HS-27A (cell line): ENCODE measurements around the gene CES5A.
"Not testable (repeated sequence)": the region's sequence is repeated elsewhere in the genome, so short reads cannot be mapped to it uniquely, and the experiment has no call there.

Experiments used
- DNase-seq: peaks from one replicate; pipeline ENCODE4 v3.0.0-alpha.2; 2012; ENCODE audit warnings: low read depth, missing footprints

The CES5A gene

DNA sequence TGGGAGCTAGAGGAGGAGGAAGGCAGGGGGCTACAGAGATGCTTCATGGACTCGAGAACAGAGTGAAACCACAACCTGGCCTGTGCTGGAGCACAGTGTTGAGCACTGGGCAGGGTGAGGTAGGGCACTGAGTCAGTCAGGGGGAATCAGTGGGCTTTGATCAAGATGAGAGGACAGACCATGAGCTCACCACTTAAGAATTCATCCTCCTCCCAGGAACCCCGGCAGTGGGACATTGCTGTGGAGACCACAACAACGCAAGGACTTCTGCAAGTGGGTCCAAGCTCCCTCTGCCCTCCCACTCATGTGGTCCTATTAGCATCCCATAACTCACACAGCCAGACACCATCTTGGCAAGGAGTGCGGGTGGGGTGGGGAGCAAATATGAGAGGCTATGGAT lies 1.7 kb upstream of the CES5A start:
- no peak for DNase-seq

- no peak for DNase-seq
These were observed 2.1 kb downstream of the CES5A start for GRCh38 chr16:55873122-55873521.

- DNase-seq: no peak
These were observed 3.0 kb downstream of the CES5A start for GRCh38 chr16:55872130-55872529.

- no peak for DNase-seq
These were observed 3.6 kb downstream of the CES5A start for GRCh38 chr16:55871411-55872038.

DNA sequence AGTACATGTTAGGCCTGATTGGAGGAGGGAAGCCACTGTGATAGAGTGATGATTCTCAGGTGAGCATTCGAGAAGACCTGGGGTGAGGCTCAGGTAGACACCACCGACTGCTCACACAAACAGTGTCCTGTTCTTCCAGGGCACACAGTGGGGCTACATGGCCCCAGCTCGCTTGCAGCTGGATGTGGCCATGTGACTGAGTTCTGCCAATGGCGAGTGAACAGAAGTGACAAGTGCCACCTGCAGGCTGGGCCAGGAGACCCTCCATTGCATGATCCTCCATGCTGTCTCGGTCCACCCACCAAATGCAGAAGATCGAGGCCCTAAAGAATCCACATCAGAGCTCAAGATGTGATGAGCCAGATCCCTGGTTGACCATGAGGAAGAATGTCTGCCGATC lies 6.2 kb downstream of the CES5A start:
- no peak for DNase-seq

- no peak for DNase-seq
These were observed 7.0 kb downstream of the CES5A start for GRCh38 chr16:55868137-55868536.

DNA sequence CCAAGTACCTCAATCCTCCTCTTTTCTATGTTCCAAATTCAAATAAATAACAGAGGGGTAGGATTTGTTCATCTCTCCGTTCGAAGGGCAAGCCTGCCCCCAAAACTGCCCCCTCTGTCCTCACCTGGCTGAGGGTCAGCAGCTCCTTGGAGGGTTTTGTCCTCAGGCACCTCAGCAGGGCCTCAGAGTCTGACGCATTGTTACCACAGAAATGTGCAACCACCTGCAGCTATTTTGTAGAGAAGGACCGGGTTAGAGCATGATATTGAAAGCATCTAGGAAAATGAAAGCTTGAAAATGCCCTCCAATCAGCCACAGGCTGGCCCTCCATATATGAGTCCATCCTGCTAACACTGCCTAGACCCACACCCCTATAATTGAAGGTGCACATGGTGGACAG lies 13.9 kb downstream of the CES5A start:
- no peak for DNase-seq

- not testable (repeated sequence) for DNase-seq
These were observed 17.5 kb downstream of the CES5A start for GRCh38 chr16:55857650-55858049.

DNA sequence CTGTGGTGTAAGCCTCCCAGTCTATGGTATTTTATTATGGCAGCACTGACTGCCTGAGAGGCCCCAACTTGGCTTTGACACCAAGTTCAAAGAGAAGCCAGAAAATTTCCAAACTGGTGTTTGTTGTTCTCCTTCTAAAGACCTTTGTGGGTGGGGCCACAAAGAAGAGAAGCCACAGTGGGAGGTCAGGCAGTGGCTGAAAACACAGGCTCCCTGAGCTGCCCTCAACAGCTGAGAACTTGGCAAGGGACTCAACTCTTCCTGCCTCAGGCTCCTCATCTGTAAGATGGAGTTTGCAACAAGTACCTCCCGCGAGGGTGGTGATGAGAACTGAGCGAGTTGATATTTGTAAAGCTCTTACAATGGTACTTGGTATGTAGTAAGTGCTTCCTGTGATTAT lies 18.2 kb downstream of the CES5A start:
- DNase-seq: no peak

DNA sequence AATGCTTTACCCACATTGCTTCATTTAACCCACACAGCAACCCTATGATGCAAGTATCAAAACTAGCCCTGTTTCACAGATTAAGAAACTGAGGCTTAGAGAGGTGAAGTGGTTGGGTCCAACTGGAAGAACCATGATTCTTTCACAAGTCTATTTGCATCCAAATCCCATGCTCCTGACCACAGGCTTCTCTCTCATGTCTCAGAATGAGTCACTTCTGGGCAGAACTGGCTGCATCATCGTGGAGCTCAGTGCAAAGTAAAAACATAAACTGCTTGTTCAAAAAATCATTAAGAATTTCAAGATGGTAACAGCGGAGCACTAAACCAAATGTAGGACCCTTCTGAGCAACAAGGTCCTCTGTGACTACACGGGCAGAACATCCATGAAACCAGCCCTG lies 22.1 kb downstream of the CES5A start:
- no peak for DNase-seq

DNA sequence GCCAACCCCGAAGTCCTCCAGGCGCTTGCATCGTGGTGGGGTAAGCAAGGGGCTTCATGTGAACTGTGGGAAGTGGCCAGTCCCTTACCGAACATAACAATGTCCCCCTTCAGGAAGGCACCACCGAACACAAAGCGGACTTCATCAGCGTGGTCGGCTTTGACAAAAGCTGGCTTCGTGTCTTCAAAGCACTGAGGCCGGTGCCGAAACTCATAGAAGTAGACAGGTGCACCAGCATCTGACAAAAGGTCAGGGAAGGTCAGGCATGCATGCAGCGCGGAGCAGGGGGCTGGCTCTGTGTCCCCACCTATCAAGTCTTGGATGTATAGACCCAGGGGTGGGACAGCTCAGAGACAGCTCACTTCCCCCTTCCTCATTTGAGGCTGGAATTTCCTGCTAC lies 25.6 kb downstream of the CES5A start:
- DNase-seq: no peak

- DNase-seq: no peak
These were observed 28.4 kb downstream of the CES5A start for GRCh38 chr16:55846598-55847346.

GRCh38 chr16:55843105-55843395 lies 32.1 kb downstream of the CES5A start:
- no peak for DNase-seq

DNA sequence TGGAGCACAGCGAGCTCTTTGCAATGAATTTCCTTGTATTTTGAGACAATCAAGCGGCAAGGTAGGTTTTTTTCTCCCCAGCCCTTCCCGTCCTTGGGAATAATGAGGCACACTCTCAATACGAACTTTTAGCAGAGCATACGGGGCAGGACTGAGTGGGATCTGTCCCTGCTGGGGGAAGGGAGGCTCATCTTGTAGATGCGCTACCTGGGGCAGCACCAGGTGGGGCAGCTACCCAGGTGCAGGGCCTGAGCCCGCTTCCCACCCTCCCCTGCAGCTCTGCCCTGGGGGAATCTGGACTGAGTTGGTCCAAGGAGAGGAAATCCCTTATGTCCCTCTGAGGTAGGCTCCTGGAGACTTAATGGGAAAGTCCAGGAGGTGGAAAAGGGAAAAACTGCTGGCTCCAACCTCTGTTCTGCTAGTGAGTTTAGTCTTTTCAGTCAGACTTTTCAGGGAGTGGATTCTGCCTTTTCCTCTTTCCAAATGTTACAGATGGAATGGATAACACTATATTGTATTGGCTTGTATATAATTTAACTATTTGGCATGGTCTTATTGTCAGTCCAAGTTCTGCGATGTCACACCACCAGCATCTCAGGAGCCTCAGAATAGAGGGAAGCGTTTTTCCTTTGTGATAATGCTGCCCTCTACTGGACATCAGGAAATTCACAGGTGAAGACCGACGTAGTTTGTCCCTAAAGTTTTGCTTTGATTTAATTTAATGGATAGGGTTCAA lies 32.6 kb downstream of the CES5A start:
- peak; percentile 5 for DNase-seq

DNA sequence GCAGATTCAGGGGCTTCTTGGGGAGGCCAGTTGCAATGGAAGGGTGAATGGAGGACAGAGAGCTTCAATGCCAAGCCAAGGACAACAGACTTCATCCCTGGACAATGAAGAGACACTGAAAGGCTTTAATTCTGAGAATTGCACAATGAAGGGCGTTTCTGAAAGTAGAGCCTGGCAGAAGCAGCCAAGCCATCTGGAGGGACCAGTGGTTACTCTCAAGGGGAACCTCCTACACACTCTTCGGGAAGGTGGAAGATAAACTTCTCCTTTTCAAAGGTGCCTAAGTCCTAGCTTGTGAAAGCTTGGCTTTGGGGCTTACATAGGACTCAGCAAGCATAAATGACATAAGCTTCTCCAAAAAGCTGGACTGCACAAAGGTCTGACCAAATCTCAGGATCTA lies 36.1 kb downstream of the CES5A start:
- DNase-seq: no peak

- no peak for DNase-seq
These were observed 39.0 kb downstream of the CES5A start for GRCh38 chr16:55836158-55836611.

GRCh38 chr16:55835581-55835980 lies 39.6 kb downstream of the CES5A start:
- DNase-seq: no peak

DNA sequence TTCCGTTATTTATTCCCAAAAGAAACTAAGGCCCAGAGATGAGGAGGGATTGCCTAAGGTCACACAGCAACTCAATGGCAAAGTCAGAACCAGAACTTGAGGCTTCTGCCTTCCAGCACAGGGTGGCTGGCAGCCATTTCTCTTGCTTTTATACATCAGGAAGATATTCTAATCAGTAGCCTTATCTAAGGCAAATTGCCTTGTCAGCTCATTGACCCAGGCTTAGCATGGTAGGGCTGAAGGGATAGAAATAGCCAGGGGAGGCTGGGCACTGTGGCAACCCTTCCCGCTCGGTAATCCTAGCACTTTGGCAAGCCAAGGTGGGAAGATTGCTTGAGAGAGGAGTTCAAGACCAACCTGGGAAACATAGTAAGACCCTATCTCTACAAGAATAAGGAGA lies 40.0 kb downstream of the CES5A start:
- DNase-seq: not testable (repeated sequence)

DNA sequence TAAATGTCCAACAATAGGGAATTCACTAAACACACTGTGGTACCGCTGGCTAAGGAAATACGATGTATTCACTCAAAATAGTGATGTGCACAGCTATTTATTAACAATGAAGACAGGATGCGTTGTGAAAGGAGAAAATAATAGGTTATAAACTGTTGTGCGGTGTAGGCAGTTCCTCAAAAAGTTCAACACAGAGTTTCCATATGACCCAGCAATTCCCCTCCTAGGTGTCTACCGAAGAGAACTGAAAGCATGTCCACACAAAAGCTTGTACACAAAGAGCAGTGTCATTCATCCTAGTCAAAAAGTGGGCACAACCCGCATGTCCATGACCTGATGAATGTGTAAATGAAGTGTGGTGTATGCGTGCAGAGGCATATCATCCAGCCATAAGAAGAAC lies 41.1 kb downstream of the CES5A start:
- no peak for DNase-seq

- DNase-seq: no peak
These were observed 42.1 kb downstream of the CES5A start, which contains the start of gene CES1 for GRCh38 chr16:55832773-55833691. Gene CES1, minus strand, starts transcription at chr16:55833096. Its CDS starts 41 bp downstream, at chr16:55833055.

DNA sequence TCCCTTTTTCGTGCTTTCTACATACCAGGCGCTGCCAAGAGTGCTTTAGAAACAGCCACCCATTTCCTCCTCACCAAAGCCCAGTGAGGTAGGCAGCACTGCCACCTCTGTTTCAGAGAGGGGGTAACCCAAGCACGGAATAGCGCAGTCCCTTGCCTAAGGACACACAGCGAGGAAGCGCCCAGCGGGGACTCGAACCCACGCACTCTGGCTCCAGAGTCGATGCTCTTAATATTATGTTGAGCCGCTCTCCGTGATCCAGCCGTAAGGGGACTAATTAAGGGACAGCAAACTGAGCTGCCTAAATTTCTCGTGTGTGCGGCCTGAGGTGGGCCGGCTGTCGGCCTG lies 42.8 kb downstream of the CES5A start:
- DNase-seq: no peak

DNA sequence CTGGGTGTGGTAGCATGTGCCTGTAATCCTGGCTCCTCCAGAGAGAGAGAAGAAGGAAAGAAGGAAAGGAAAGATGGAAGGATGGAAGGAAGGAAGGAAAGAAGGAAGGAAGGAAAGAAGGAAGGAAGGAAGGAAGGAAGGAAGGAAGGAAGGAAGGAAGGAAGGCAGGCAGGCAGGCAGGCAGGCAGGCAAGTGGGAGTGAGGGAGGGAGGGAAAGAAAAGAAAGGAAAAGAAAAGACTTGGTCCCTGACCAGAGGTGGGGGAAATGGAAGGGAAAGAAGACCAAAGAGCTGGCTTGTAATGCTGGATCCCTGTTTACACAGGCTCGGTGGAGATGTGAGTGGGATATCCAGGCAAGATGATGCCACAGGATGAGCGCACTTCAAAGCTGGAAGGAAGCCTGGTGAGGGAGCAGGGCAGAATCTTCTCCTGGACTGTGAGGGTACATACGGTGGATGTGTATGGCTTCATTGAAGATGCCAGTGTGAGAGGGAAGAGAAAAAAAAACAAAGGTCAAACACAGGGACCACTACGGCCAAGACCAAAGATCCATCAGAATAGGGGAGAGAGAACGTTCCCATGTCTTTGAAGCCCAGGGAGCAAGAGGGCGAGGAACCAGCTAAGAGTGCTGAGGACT lies 44.4 kb downstream of the CES5A start:
- no peak for DNase-seq
